GM18499 (cell line): ENCODE data around the gene GABRB3.

Experiments
- ATAC-seq: cut with Tn5 transposase; IDR thresholded peaks from one replicate; pipeline ENCODE4 v1.9.1; 2021; ENCODE audit warnings: moderate number of reproducible peaks; ENCODE audit not compliant: insufficient read depth, unreplicated experiment

GABRB3 gene

GRCh38 chr15:26635614-26636013 is 137.3 kb downstream of the GABRB3 start:
- no peak for ATAC-seq

GRCh38 chr15:26635105-26635504 is 137.8 kb downstream of the GABRB3 start:
- no peak for ATAC-seq

GRCh38 chr15:26634319-26634718 is 138.5 kb downstream of the GABRB3 start:
- ATAC-seq = no peak

GRCh38 chr15:26632500-26632899 is 140.4 kb downstream of the GABRB3 start:
- ATAC-seq = no peak

GRCh38 chr15:26631894-26632293 is 141.0 kb downstream of the GABRB3 start:
- ATAC-seq = no peak

GRCh38 chr15:26630857-26631256 is 142.0 kb downstream of the GABRB3 start:
- ATAC-seq = no peak

- no peak for ATAC-seq
Measured at GRCh38 chr15:26628879-26629529, 143.9 kb downstream of the GABRB3 start.

GRCh38 chr15:26628071-26628470 is 144.8 kb downstream of the GABRB3 start:
- ATAC-seq = no peak

- no peak for ATAC-seq
Measured at GRCh38 chr15:26624128-26624527, 148.7 kb downstream of the GABRB3 start.

GRCh38 chr15:26623071-26623470 is 149.8 kb downstream of the GABRB3 start:
- ATAC-seq = no peak

- ATAC-seq = no peak
Measured at GRCh38 chr15:26621816-26622215, 151.1 kb downstream of the GABRB3 start.

- ATAC-seq = no peak
Measured at GRCh38 chr15:26620528-26621458, 152.1 kb downstream of the GABRB3 start.

GRCh38 chr15:26615927-26616302 is 157.0 kb downstream of the GABRB3 start:
- ATAC-seq = no peak

GRCh38 chr15:26615188-26615926 is 157.5 kb downstream of the GABRB3 start:
- ATAC-seq = no peak

GRCh38 chr15:26614734-26615133 is 158.1 kb downstream of the GABRB3 start:
- ATAC-seq = no peak

GRCh38 chr15:26598704-26599103 is 174.2 kb downstream of the GABRB3 start:
- no peak for ATAC-seq

GRCh38 chr15:26595611-26596010 is 177.3 kb downstream of the GABRB3 start:
- ATAC-seq = no peak

- ATAC-seq = no peak
Measured at GRCh38 chr15:26590676-26591075, 182.2 kb downstream of the GABRB3 start.

GRCh38 chr15:26582840-26583239 is 190.0 kb downstream of the GABRB3 start:
- ATAC-seq = no peak

- no peak for ATAC-seq
Measured at GRCh38 chr15:26580943-26581342, 191.9 kb downstream of the GABRB3 start.
